Neural progenitor cell (in vitro differentiated cells): Measurements from ENCODE around the gene FHDC1. TPM values are rescaled to one million over a fixed set of nuclear protein-coding genes. Genes with fewer than 3 reads are reported as not detected.

ENCODE experiments used
- DNase-seq: peaks from one replicate; pipeline ENCODE4 v3.0.0-alpha.2; 2016; ENCODE audit warnings: low spot score
- H2AFZ ChIP-seq: fragments of 200-600 bp; sonication (generic); replicated peaks from 2 replicates; pipeline ENCODE4 v1.6.1; 2016; ENCODE audit warnings: antibody characterized with exemption
- H3F3A ChIP-seq: fragments of 200-600 bp; sonication (generic); 2 replicates; pipeline ENCODE4 v1.6.1; 2016; ENCODE audit warnings: antibody characterized with exemption, low read depth
- H3K27ac ChIP-seq: fragments of 200-600 bp; sonication (generic); 2 replicates; pipeline ENCODE4 v1.5.1; 2016; ENCODE audit warnings: mild to moderate bottlenecking
- H3K27me3 ChIP-seq: fragments of 200-600 bp; sonication (generic); 2 replicates; pipeline ENCODE4 v1.6.1; 2016; ENCODE audit warnings: mild to moderate bottlenecking, moderate library complexity
- H3K36me3 ChIP-seq: fragments of 200-600 bp; sonication (generic); 2 replicates; pipeline ENCODE4 v1.5.1; 2016
- H3K4me1 ChIP-seq: fragments of 200-600 bp; sonication (generic); 2 replicates; pipeline ENCODE4 v1.6.1; 2016; ENCODE audit warnings: mixed run types
- H3K4me2 ChIP-seq: fragments of 200-600 bp; sonication (generic); 2 replicates; pipeline ENCODE4 v1.6.1; 2016
- H3K4me3 ChIP-seq: fragments of 200-600 bp; sonication (generic); 2 replicates; pipeline ENCODE4 v1.5.1; 2016
- H3K79me2 ChIP-seq: fragments of 200-600 bp; sonication (generic); 2 replicates; pipeline ENCODE4 v1.6.1; 2016; ENCODE audit warnings: low read depth
- H3K9ac ChIP-seq: fragments of 200-600 bp; sonication (generic); 2 replicates; pipeline ENCODE4 v1.6.1; 2016
- H3K9me3 ChIP-seq: fragments of 200-600 bp; sonication (generic); 2 replicates; pipeline ENCODE4 v1.5.1; 2016; ENCODE audit warnings: low read depth
- H4K20me1 ChIP-seq: fragments of 200-600 bp; sonication (generic); 2 replicates; pipeline ENCODE4 v1.6.1; 2016; ENCODE audit warnings: low read depth
- H3K27ac Mint-ChIP-seq: 3 replicates; pipeline ENCODE4 v1.8.0; 2021; ENCODE audit warnings: mixed read lengths
- H3K27me3 Mint-ChIP-seq: 2 replicates; pipeline ENCODE4 v1.8.0; 2022; ENCODE audit warnings: low read depth, mild to moderate bottlenecking, inconsistent platforms, moderate library complexity, mixed read lengths; ENCODE audit not compliant: insufficient read depth
- H3K36me3 Mint-ChIP-seq: 3 replicates; pipeline ENCODE4 v1.8.0; 2021; ENCODE audit warnings: mixed read lengths
- H3K4me1 Mint-ChIP-seq: 3 replicates; pipeline ENCODE4 v1.8.0; 2021; ENCODE audit warnings: mixed read lengths
- H3K4me3 Mint-ChIP-seq: 3 replicates; pipeline ENCODE4 v1.8.0; 2021; ENCODE audit warnings: mild to moderate bottlenecking, moderate library complexity, mixed read lengths
- H3K9me3 Mint-ChIP-seq: 3 replicates; pipeline ENCODE4 v1.8.0; 2020; ENCODE audit warnings: mixed read lengths
- CTCF ChIP-seq: fragments of 200-600 bp; sonication (generic); IDR thresholded peaks from 2 replicates; pipeline ENCODE4 v1.5.1; 2017; ENCODE audit warnings: antibody characterized with exemption, mild to moderate bottlenecking
- EZH2 ChIP-seq: fragments of 200-600 bp; sonication (generic); IDR thresholded peaks from 2 replicates; pipeline ENCODE4 v1.6.1; 2017; ENCODE audit warnings: antibody characterized with exemption, mild to moderate bottlenecking, moderate library complexity
- EZH2phosphoT487 ChIP-seq: fragments of 200-600 bp; sonication (generic); IDR thresholded peaks from 2 replicates; pipeline ENCODE4 v1.6.1; 2017; ENCODE audit warnings: antibody characterized with exemption
- total RNA-seq: library from RNA; depleted of rRNA; stranded (reverse); fragments of >200 nt; gene quantifications from 2 replicates; pipeline ENCODE4 v1.2.3, GENCODE V29; 2015; ENCODE audit warnings: low replicate concordance

FHDC1 gene
- total RNA-seq, 1 donor from 2014 or later, result 3.0 TPM

GRCh38 chr4:152983221-152983620 is 47.1 kb downstream of the FHDC1 start:
- no peaks in the 10 kb centered on the region for H3K9me3 ChIP-seq

GRCh38 chr4:152983774-152984411 is 47.8 kb downstream of the FHDC1 start:
- H3K79me2 ChIP-seq, result no peaks in the 10 kb centered on the region
- no peak for DNase-seq
- no peaks in the 10 kb centered on the region for H3K9me3 ChIP-seq
- Mint-ChIP-seq H3K4me3 (peak overlapping the region; percentile 10), H3K27me3 (peaks cover 11% of the 10 kb centered on the region), H3K36me3 (no peaks in the 10 kb centered on the region), H3K4me1 (peaks cover 31% of the 10 kb centered on the region), H3K27ac (peak overlapping the region; percentile 53), H3K9me3 (peaks cover 3% of the 10 kb centered on the region)
- H3K9ac ChIP-seq, result no peak overlapping the region
- no peaks in the 10 kb centered on the region for H3K27me3 ChIP-seq
- no peaks in the 10 kb centered on the region for H3K36me3 ChIP-seq
- H3K4me1 ChIP-seq, result peaks cover 24% of the 10 kb centered on the region
- no peaks in the 10 kb centered on the region for H3F3A ChIP-seq
- H4K20me1 ChIP-seq, result no peaks in the 10 kb centered on the region
- H3K4me2 ChIP-seq, result no peak overlapping the region
- H3K4me3 ChIP-seq, result no peak overlapping the region
- TF ChIP-seq EZH2 (no peak), EZH2phosphoT487 (no peak), CTCF (no peak)
- no peak overlapping the region for H3K27ac ChIP-seq
- no peak overlapping the region for H2AFZ ChIP-seq

More at GRCh38 chr4:152983221-152983620, 47.1 kb downstream of the FHDC1 start:
- Mint-ChIP-seq H3K27ac (no peak overlapping the region), H3K27me3 (peaks cover 11% of the 10 kb centered on the region), H3K4me1 (peaks cover 31% of the 10 kb centered on the region), H3K4me3 (no peak overlapping the region), H3K9me3 (peaks cover 3% of the 10 kb centered on the region), H3K36me3 (no peaks in the 10 kb centered on the region)
- Histone ChIP-seq H3K4me1 (peaks cover 24% of the 10 kb centered on the region), H3K36me3 (no peaks in the 10 kb centered on the region), H3K4me2 (no peak overlapping the region), H3K79me2 (no peaks in the 10 kb centered on the region), H3K9ac (no peak overlapping the region), H4K20me1 (no peaks in the 10 kb centered on the region), H3K4me3 (no peak overlapping the region), H3K27me3 (no peaks in the 10 kb centered on the region), H3F3A (no peaks in the 10 kb centered on the region), H2AFZ (no peak overlapping the region), H3K27ac (no peak overlapping the region)
- peak; percentile 42 for DNase-seq
- TF ChIP-seq EZH2phosphoT487, result no peak
- TF ChIP-seq CTCF, result no peak
- TF ChIP-seq EZH2, result no peak

- Histone ChIP-seq H4K20me1 (no peaks in the 10 kb centered on the region), H3K4me3 (no peak overlapping the region), H3K4me2 (no peak overlapping the region), H3K4me1 (peaks cover under 1% of the 10 kb centered on the region), H3K9me3 (no peaks in the 10 kb centered on the region), H2AFZ (no peak overlapping the region), H3K27me3 (no peaks in the 10 kb centered on the region), H3K9ac (no peak overlapping the region), H3K79me2 (no peaks in the 10 kb centered on the region), H3K36me3 (no peaks in the 10 kb centered on the region), H3F3A (no peaks in the 10 kb centered on the region), H3K27ac (no peak overlapping the region)
- no peaks in the 10 kb centered on the region for H3K36me3 Mint-ChIP-seq
- H3K4me3 Mint-ChIP-seq, result no peak overlapping the region
- peaks cover 7% of the 10 kb centered on the region for H3K4me1 Mint-ChIP-seq
- DNase-seq, result no peak
- no peak for TF ChIP-seq EZH2phosphoT487
- H3K27ac Mint-ChIP-seq, result peak overlapping the region; percentile 35
- H3K9me3 Mint-ChIP-seq, result peaks cover 3% of the 10 kb centered on the region
- peaks cover 9% of the 10 kb centered on the region for H3K27me3 Mint-ChIP-seq
Observed at GRCh38 chr4:152988721-152989553, 52.8 kb downstream of the FHDC1 start.

GRCh38 chr4:152989554-152989970 is 53.4 kb downstream of the FHDC1 start:
- Histone ChIP-seq H2AFZ (no peak overlapping the region), H3K9me3 (no peaks in the 10 kb centered on the region), H3K27me3 (no peaks in the 10 kb centered on the region), H3K4me3 (no peak overlapping the region), H3F3A (no peaks in the 10 kb centered on the region), H3K4me1 (no peaks in the 10 kb centered on the region), H3K4me2 (no peak overlapping the region), H3K36me3 (no peaks in the 10 kb centered on the region), H3K27ac (no peak overlapping the region), H3K9ac (no peak overlapping the region), H4K20me1 (no peaks in the 10 kb centered on the region), H3K79me2 (no peaks in the 10 kb centered on the region)
- peaks cover 3% of the 10 kb centered on the region for H3K4me1 Mint-ChIP-seq
- H3K9me3 Mint-ChIP-seq, result peaks cover 3% of the 10 kb centered on the region
- no peak for TF ChIP-seq CTCF
- TF ChIP-seq EZH2phosphoT487, result no peak
- TF ChIP-seq EZH2, result no peak
- H3K27ac Mint-ChIP-seq, result peak overlapping the region; percentile 35
- no peak overlapping the region for H3K4me3 Mint-ChIP-seq
- H3K27me3 Mint-ChIP-seq, result peaks cover 9% of the 10 kb centered on the region
- no peaks in the 10 kb centered on the region for H3K36me3 Mint-ChIP-seq
- no peak for DNase-seq
